ENCODE results near the gene CALHM1. TPM values are rescaled to one million over a fixed set of nuclear protein-coding genes. Genes with fewer than 3 reads are reported as not detected.

Gene CALHM1
- total and polyA plus RNA-seq, 2 experiments from 2014 or later: not detected

DNA sequence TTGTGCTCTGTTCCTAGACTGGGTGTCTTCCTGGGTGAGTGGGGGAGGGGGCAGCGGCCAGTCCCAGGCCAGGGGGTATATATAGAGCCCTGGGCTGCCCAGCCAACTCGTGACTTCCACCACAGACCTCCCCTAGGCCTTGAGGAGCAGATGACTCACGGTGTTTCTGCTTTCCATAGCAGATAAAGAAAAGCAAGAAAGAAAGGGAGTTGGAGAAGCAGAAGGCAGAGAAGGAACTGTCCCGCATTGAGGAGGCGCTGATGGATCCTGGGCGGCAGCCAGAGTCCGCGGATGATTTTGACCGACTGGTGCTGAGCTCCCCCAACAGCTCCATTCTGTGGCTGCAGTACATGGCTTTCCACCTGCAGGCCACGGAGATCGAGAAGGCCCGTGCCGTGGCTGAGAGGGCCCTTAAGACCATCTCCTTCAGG lies 16.7 kb downstream of the CALHM1 start:
- Histone ChIP-seq H3K27me3 (no peaks in the 10 kb centered on the region), H3K27ac (no peak overlapping the region), H3K4me1 (ENCODE audit: low read depth) (no peaks in the 10 kb centered on the region), H3K4me3 (no peak overlapping the region), H3K9me3 (ENCODE audit: low read depth) (no peaks in the 10 kb centered on the region), H3K36me3 (peaks cover 57% of the 10 kb centered on the region)
- peak in 1 of 2 donors; percentile 94 for DNase-seq (ENCODE audit: low read depth in 1 of 2, low spot score in 1 of 2)
- no peak for TF ChIP-seq CTCF (IDR thresholded peaks at IDR 0.05; ENCODE audit: low read depth, low read length)

- Histone ChIP-seq H3K27ac (no peak overlapping the region), H3K36me3 (peaks cover 60% of the 10 kb centered on the region)
Observed at GRCh38 chr10:103441611-103442010, 17.1 kb downstream of the CALHM1 start.

GRCh38 chr10:103441206-103441605 lies 17.5 kb downstream of the CALHM1 start:
- no peak overlapping the region for H3K4me3 ChIP-seq
- no peak for DNase-seq (ENCODE audit: low read depth in 1 of 2, low spot score in 1 of 2)
- peaks cover 63% of the 10 kb centered on the region for H3K36me3 ChIP-seq
- H3K9me3 ChIP-seq (ENCODE audit: low read depth): no peaks in the 10 kb centered on the region
- no peak overlapping the region for H3K27ac ChIP-seq
- no peaks in the 10 kb centered on the region for H3K4me1 ChIP-seq (ENCODE audit: low read depth)
- H3K27me3 ChIP-seq: no peaks in the 10 kb centered on the region
- no peak for TF ChIP-seq CTCF (IDR thresholded peaks at IDR 0.05; ENCODE audit: low read depth, low read length)

More at GRCh38 chr10:103441611-103442010, 17.1 kb downstream of the CALHM1 start:
- H3K4me1 ChIP-seq (ENCODE audit: low read depth): no peaks in the 10 kb centered on the region
- H3K9me3 ChIP-seq (ENCODE audit: low read depth): no peaks in the 10 kb centered on the region
- no peak for TF ChIP-seq CTCF (IDR thresholded peaks at IDR 0.05; ENCODE audit: low read depth, low read length)
- no peak for DNase-seq (ENCODE audit: low read depth in 1 of 2, low spot score in 1 of 2)
- no peaks in the 10 kb centered on the region for H3K27me3 ChIP-seq
- no peak overlapping the region for H3K4me3 ChIP-seq

GRCh38 chr10:103440416-103440815 lies 18.3 kb downstream of the CALHM1 start:
- TF ChIP-seq CTCF (IDR thresholded peaks at IDR 0.05; ENCODE audit: low read depth, low read length): no peak
- H3K4me3 ChIP-seq: no peak overlapping the region
- H3K27me3 ChIP-seq: no peaks in the 10 kb centered on the region
- H3K36me3 ChIP-seq: peaks cover 64% of the 10 kb centered on the region
- no peaks in the 10 kb centered on the region for H3K9me3 ChIP-seq (ENCODE audit: low read depth)
- H3K4me1 ChIP-seq (ENCODE audit: low read depth): no peaks in the 10 kb centered on the region
- H3K27ac ChIP-seq: no peak overlapping the region
- no peak for DNase-seq (ENCODE audit: low read depth in 1 of 2, low spot score in 1 of 2)

DNA sequence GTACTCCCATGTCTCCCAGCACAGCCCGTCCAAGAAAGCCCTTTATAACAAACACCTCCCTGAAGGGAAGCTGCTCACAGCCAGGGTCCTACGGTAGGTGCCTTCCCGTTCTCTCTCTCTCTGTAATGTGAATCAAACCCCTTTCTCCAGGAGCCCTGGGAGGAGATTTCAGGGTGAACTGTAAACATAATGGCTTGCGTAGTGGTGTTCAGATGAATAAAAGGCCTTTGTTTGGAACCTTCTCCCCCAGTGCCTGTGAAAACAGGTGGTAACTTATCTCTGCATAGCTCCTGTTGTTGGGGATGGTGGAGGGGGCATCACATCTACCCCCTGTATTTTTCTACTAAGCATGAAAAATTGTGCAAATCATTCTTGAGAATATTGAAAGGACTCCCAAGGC lies 18.9 kb downstream of the CALHM1 start:
- Histone ChIP-seq H3K27ac (no peak overlapping the region), H3K4me3 (no peak overlapping the region), H3K27me3 (no peaks in the 10 kb centered on the region), H3K9me3 (ENCODE audit: low read depth) (no peaks in the 10 kb centered on the region), H3K36me3 (peaks cover 61% of the 10 kb centered on the region), H3K4me1 (ENCODE audit: low read depth) (no peaks in the 10 kb centered on the region)
- TF ChIP-seq CTCF (IDR thresholded peaks at IDR 0.05; ENCODE audit: low read depth, low read length): no peak
- no peak for DNase-seq (ENCODE audit: low read depth in 1 of 2, low spot score in 1 of 2)

GRCh38 chr10:103433858-103434257 lies 24.8 kb downstream of the CALHM1 start:
- Histone ChIP-seq H3K36me3 (peaks cover 46% of the 10 kb centered on the region), H3K4me1 (ENCODE audit: low read depth) (no peaks in the 10 kb centered on the region), H3K4me3 (no peak overlapping the region), H3K9me3 (ENCODE audit: low read depth) (no peaks in the 10 kb centered on the region), H3K27ac (no peak overlapping the region), H3K27me3 (no peaks in the 10 kb centered on the region)
- DNase-seq (ENCODE audit: low read depth in 1 of 2, low spot score in 1 of 2): peak in 1 of 2 donors; percentile 86
- no peak for TF ChIP-seq CTCF (IDR thresholded peaks at IDR 0.05; ENCODE audit: low read depth, low read length)

Measured in cardiac muscle cell (in vitro differentiated cells and primary cell).